ENCODE measurements around the gene THYN1. TPM values are rescaled to one million over a fixed set of nuclear protein-coding genes. Genes with fewer than 3 reads are reported as not detected.
A peak's percentile ranks its signal among the peaks of the same experiment; 100 is the strongest.

Gene THYN1
- total RNA-seq, 2 donors from 2014 or later: 72.7 to 81.0 TPM

- Mint-ChIP-seq H3K9me3 (no peaks in the 10 kb centered on the region), H3K4me3 (no peak overlapping the region), H3K27me3 (no peaks in the 10 kb centered on the region), H3K4me1 (peaks cover 39% of the 10 kb centered on the region), H3K36me3 (ENCODE audit: low read depth) (peaks cover 12% of the 10 kb centered on the region), H3K27ac (no peak overlapping the region)
- ATAC-seq (replicated peaks): no peak
These were observed 24.5 kb downstream of the THYN1 start for GRCh38 chr11:134228625-134229024.

GRCh38 chr11:134226806-134227325 is 26.3 kb downstream of the THYN1 start:
- Mint-ChIP-seq H3K27ac (peak overlapping the region; percentile 48), H3K27me3 (no peaks in the 10 kb centered on the region), H3K4me3 (peak overlapping the region; percentile 96), H3K36me3 (ENCODE audit: low read depth) (peaks cover 29% of the 10 kb centered on the region), H3K4me1 (peaks cover 47% of the 10 kb centered on the region), H3K9me3 (no peaks in the 10 kb centered on the region)
- no peak for ATAC-seq (replicated peaks)

GRCh38 chr11:134224710-134225664 is 28.2 kb downstream of the THYN1 start:
- ATAC-seq (replicated peaks): peak; percentile 45
- Mint-ChIP-seq H3K27me3 (no peaks in the 10 kb centered on the region), H3K9me3 (no peaks in the 10 kb centered on the region), H3K36me3 (ENCODE audit: low read depth) (peaks cover 46% of the 10 kb centered on the region), H3K4me1 (peaks cover 40% of the 10 kb centered on the region), H3K27ac (peak overlapping the region; percentile 85), H3K4me3 (peak overlapping the region; percentile 96)

- H3K36me3 Mint-ChIP-seq (ENCODE audit: low read depth): peaks cover 53% of the 10 kb centered on the region
These were observed 29.1 kb downstream of the THYN1 start, which contains the start of the genes NCAPD3 and VPS26B for GRCh38 chr11:134223836-134224709. NCAPD3 (minus strand) TSS chr11:134223967; CDS start chr11:134223926, 41 bp downstream. VPS26B (plus strand) TSS chr11:134224671; CDS start chr11:134225123, 452 bp downstream.

GRCh38 chr11:134223121-134223520 is 30.0 kb downstream of the THYN1 start:
- Mint-ChIP-seq H3K9me3 (no peaks in the 10 kb centered on the region), H3K4me3 (peak overlapping the region; percentile 95), H3K36me3 (ENCODE audit: low read depth) (peaks cover 63% of the 10 kb centered on the region), H3K27ac (peak overlapping the region; percentile 98), H3K4me1 (peaks cover 42% of the 10 kb centered on the region), H3K27me3 (no peaks in the 10 kb centered on the region)
- no peak for ATAC-seq (replicated peaks)

More at GRCh38 chr11:134223836-134224709, 29.1 kb downstream of the THYN1 start, which contains the start of the genes NCAPD3 and VPS26B:
- peak within 1 kb of the TSS; percentile 98 for H3K27ac Mint-ChIP-seq
- no peaks in the 10 kb centered on the region for H3K27me3 Mint-ChIP-seq
- peaks cover 34% of the 10 kb centered on the region for H3K4me1 Mint-ChIP-seq
- ATAC-seq (replicated peaks): peak; percentile 83
- H3K4me3 Mint-ChIP-seq: peak within 1 kb of the TSS; percentile 96
- H3K9me3 Mint-ChIP-seq: no peaks in the 10 kb centered on the region

- Mint-ChIP-seq H3K4me3 (no peak overlapping the region), H3K36me3 (ENCODE audit: low read depth) (peaks cover 94% of the 10 kb centered on the region), H3K27me3 (no peaks in the 10 kb centered on the region), H3K9me3 (no peaks in the 10 kb centered on the region), H3K4me1 (peaks cover 26% of the 10 kb centered on the region), H3K27ac (no peak overlapping the region)
- ATAC-seq (replicated peaks): no peak
These were observed 36.3 kb downstream of the THYN1 start for GRCh38 chr11:134216816-134217215.

- H3K27me3 Mint-ChIP-seq: no peaks in the 10 kb centered on the region
- peak; percentile 53 for ATAC-seq (replicated peaks)
- no peaks in the 10 kb centered on the region for H3K9me3 Mint-ChIP-seq
- H3K36me3 Mint-ChIP-seq (ENCODE audit: low read depth): peaks cover 95% of the 10 kb centered on the region
- no peak overlapping the region for H3K4me3 Mint-ChIP-seq
- H3K4me1 Mint-ChIP-seq: peaks cover 28% of the 10 kb centered on the region
- H3K27ac Mint-ChIP-seq: peak overlapping the region; percentile 37
These were observed 37.3 kb downstream of the THYN1 start for GRCh38 chr11:134215836-134216235.

GRCh38 chr11:134207538-134208239 is 45.5 kb downstream of the THYN1 start:
- Mint-ChIP-seq H3K9me3 (no peaks in the 10 kb centered on the region), H3K36me3 (ENCODE audit: low read depth) (peaks cover 97% of the 10 kb centered on the region)
- peak; percentile 21 for ATAC-seq (replicated peaks)

GRCh38 chr11:134206185-134206584 is 47.0 kb downstream of the THYN1 start:
- ATAC-seq (replicated peaks): no peak
- Mint-ChIP-seq H3K27me3 (no peaks in the 10 kb centered on the region), H3K36me3 (ENCODE audit: low read depth) (peaks cover 97% of the 10 kb centered on the region), H3K9me3 (no peaks in the 10 kb centered on the region), H3K4me1 (peaks cover 4% of the 10 kb centered on the region), H3K4me3 (no peak overlapping the region), H3K27ac (no peak overlapping the region)

More at GRCh38 chr11:134207538-134208239, 45.5 kb downstream of the THYN1 start:
- H3K27me3 Mint-ChIP-seq: no peaks in the 10 kb centered on the region
- no peak overlapping the region for H3K4me3 Mint-ChIP-seq
- peaks cover 12% of the 10 kb centered on the region for H3K4me1 Mint-ChIP-seq
- no peak overlapping the region for H3K27ac Mint-ChIP-seq

GRCh38 chr11:134205729-134206128 is 47.4 kb downstream of the THYN1 start:
- Mint-ChIP-seq H3K4me3 (no peak overlapping the region), H3K27me3 (no peaks in the 10 kb centered on the region), H3K4me1 (peaks cover 4% of the 10 kb centered on the region), H3K9me3 (no peaks in the 10 kb centered on the region), H3K36me3 (ENCODE audit: low read depth) (peaks cover 97% of the 10 kb centered on the region), H3K27ac (no peak overlapping the region)
- no peak for ATAC-seq (replicated peaks)

- Mint-ChIP-seq H3K4me3 (no peak overlapping the region), H3K27ac (no peak overlapping the region), H3K27me3 (no peaks in the 10 kb centered on the region), H3K36me3 (ENCODE audit: low read depth) (peaks cover 96% of the 10 kb centered on the region), H3K9me3 (no peaks in the 10 kb centered on the region), H3K4me1 (peaks cover 4% of the 10 kb centered on the region)
- no peak for ATAC-seq (replicated peaks)
These were observed 50.5 kb downstream of the THYN1 start for GRCh38 chr11:134202661-134203060.

- no peaks in the 10 kb centered on the region for H3K9me3 Mint-ChIP-seq
- no peak overlapping the region for H3K27ac Mint-ChIP-seq
- peak; percentile 44 for ATAC-seq (replicated peaks)
- no peaks in the 10 kb centered on the region for H3K27me3 Mint-ChIP-seq
- no peak overlapping the region for H3K4me3 Mint-ChIP-seq
- H3K36me3 Mint-ChIP-seq (ENCODE audit: low read depth): peaks cover 99% of the 10 kb centered on the region
- no peaks in the 10 kb centered on the region for H3K4me1 Mint-ChIP-seq
These were observed 52.5 kb downstream of the THYN1 start for GRCh38 chr11:134200688-134201087.

- Mint-ChIP-seq H3K9me3 (no peaks in the 10 kb centered on the region), H3K36me3 (ENCODE audit: low read depth) (peaks cover 97% of the 10 kb centered on the region), H3K27me3 (no peaks in the 10 kb centered on the region), H3K4me1 (no peaks in the 10 kb centered on the region), H3K4me3 (no peak overlapping the region), H3K27ac (no peak overlapping the region)
- no peak for ATAC-seq (replicated peaks)
These were observed 53.6 kb downstream of the THYN1 start for GRCh38 chr11:134199531-134199930.
